K562 (cell line): ENCODE measurements around the gene PRRT2. TPM values are rescaled to one million over a fixed set of nuclear protein-coding genes. Genes with fewer than 3 reads are reported as not detected.

ENCODE experiments used
- HOXB6 ChIP-seq: fragments of 250-450 bp; sonication (Bioruptor Pico); IDR thresholded peaks from 2 replicates; pipeline ENCODE4 v1.5.1; 2022; ENCODE audit warnings: mild to moderate bottlenecking, borderline replicate concordance
- MEIS2 ChIP-seq: fragments of 450-650 bp; IDR thresholded peaks from 2 replicates; pipeline ENCODE4 v1.6.1; 2014; ENCODE audit warnings: mild to moderate bottlenecking; ENCODE audit not compliant: partially characterized antibody
- ZNF217 ChIP-seq: sonication (generic); formaldehyde crosslinking; IDR thresholded peaks from 2 replicates; pipeline ENCODE4 v1.8.0; 2022; ENCODE audit warnings: mild to moderate bottlenecking, missing genetic modification reagents
- polyA plus RNA-seq, 8 experiments: library from polyadenylated mRNA; depleted of rRNA in 4 of 8; stranded (reverse) in 5 of 8; unstranded in 3 of 8; fragments of >200 nt; fragmentation: Nextera tagmentation in 2 of 8; fragmentation: Illumina TruSeq in 1 of 8; extraction: Ambion mirVana in 2 of 8; extraction: Trizol in 1 of 8; gene quantifications; 2 replicates each; pipeline versions ENCODE4 v1.2.1 to v1.2.3, GENCODE V29; 2011 to 2014; ENCODE audit warnings: inconsistent platforms in 1 of 8, missing spikeins in 1 of 8
- total RNA-seq, 7 experiments: library from RNA; depleted of rRNA in 6 of 7; stranded (reverse); fragments of >200 nt in 6 of 7; fragmentation: Illumina TruSeq in 2 of 7; extraction: Trizol in 2 of 7; gene quantifications; 2 replicates each; pipeline versions ENCODE4 v1.2.1 to v1.2.3, GENCODE V29; 2011 to 2021; ENCODE audit warnings: low replicate concordance in 1 of 7
- TF ChIP-seq, protein P1 (sequence below): sonication (generic); formaldehyde crosslinking; IDR thresholded peaks from 2 replicates; pipeline ENCODE4 v1.8.1; 2023; ENCODE audit warnings: mild to moderate bottlenecking, missing genetic modification reagents
- TF ChIP-seq, protein P2 (sequence below), 3 experiments: fragments of 200-800 bp in 1 of 3; fragments of 250-450 bp in 1 of 3; fragments of 450-650 bp in 1 of 3; sonication (Bioruptor Pico) in 1 of 3; sonication (Bioruptor generic) in 1 of 3; formaldehyde crosslinking in 1 of 3; IDR thresholded peaks; 2 replicates each; pipeline versions ENCODE4 v1.6.1 to v1.8.0; 2016 to 2022; ENCODE audit warnings: mild to moderate bottlenecking in 2 of 3, missing genetic modification characterization in 2 of 3, missing compliant biosample characterization in 1 of 3, moderate library complexity in 1 of 3
- TF ChIP-seq, protein P3 (sequence below): fragments of 200-400 bp; formaldehyde crosslinking; IDR thresholded peaks from 2 replicates; pipeline ENCODE4 v1.6.1; 2017; ENCODE audit warnings: mild to moderate bottlenecking, low read depth, low read length, moderate library complexity
- TF ChIP-seq, protein P4 (sequence below): sonication (generic); formaldehyde crosslinking; IDR thresholded peaks from 2 replicates; pipeline ENCODE4 v1.8.0; 2022; ENCODE audit warnings: mild to moderate bottlenecking, missing genetic modification reagents
- TF ChIP-seq, protein P5 (sequence below): fragments of 250-450 bp; sonication (Bioruptor Pico); IDR thresholded peaks from 2 replicates; pipeline ENCODE4 v1.4.0; 2020

PRRT2 gene
- total and polyA plus RNA-seq, 9 of the 15 experiments (the other 6 are each of a cell fraction or from before 2014, with no cell fraction given) = 0.11 to 1.0 (median 0.42) TPM; not detected in 2

DNA sequence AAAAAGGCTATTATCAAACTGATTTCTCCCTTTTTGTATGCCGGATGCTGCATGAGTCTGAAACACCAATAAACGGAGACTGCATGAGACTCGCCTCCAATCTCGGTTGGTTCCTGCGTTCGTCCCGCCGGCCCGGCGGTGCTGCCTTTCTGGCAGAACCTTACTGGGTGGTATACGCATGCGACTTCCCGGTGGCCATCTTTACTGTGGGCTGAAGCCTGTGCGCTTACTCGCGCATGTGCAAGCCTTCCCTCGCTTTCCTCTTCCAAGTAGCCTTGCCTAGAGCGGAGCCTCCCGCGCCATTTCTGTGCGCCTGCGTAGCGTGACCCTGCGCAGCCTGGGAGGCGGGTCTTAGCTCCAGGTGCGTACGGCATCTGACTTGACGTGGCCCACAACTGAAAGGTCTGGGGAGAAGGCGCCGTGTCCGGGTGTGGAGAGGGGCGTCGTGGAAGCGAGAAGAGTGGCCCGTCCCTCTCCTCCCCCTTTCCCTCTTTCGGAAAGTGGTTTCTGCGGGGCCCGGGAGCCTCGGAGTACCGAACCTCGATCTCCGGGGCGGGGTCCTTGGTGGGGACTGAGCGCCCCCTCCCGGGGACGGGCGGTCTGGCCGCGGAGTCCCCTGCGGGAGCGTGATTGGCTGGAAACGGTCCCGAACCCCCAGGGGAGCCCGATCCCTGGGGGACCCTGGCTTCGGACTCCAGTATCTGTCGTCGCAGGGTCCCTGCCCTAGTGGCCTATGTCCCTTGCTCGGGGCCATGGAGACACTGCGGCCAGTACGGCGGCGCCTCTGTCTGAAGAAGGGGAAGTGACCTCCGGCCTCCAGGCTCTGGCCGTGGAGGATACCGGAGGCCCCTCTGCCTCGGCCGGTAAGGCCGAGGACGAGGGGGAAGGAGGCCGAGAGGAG, 4.0 kb downstream of the PRRT2 start, which contains the start of gene PAGR1 (continued):
- TF ChIP-seq, protein P1, sequence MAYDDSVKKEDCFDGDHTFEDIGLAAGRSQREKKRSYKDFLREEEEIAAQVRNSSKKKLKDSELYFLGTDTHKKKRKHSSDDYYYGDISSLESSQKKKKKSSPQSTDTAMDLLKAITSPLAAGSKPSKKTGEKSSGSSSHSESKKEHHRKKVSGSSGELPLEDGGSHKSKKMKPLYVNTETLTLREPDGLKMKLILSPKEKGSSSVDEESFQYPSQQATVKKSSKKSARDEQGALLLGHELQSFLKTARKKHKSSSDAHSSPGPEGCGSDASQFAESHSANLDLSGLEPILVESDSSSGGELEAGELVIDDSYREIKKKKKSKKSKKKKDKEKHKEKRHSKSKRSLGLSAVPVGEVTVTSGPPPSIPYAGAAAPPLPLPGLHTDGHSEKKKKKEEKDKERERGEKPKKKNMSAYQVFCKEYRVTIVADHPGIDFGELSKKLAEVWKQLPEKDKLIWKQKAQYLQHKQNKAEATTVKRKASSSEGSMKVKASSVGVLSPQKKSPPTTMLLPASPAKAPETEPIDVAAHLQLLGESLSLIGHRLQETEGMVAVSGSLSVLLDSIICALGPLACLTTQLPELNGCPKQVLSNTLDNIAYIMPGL (CRISPR knock-in tag) = 0 out of 2 replicates have a peak, but pooled peaks have one; percentile 50
- TF ChIP-seq, protein P2, sequence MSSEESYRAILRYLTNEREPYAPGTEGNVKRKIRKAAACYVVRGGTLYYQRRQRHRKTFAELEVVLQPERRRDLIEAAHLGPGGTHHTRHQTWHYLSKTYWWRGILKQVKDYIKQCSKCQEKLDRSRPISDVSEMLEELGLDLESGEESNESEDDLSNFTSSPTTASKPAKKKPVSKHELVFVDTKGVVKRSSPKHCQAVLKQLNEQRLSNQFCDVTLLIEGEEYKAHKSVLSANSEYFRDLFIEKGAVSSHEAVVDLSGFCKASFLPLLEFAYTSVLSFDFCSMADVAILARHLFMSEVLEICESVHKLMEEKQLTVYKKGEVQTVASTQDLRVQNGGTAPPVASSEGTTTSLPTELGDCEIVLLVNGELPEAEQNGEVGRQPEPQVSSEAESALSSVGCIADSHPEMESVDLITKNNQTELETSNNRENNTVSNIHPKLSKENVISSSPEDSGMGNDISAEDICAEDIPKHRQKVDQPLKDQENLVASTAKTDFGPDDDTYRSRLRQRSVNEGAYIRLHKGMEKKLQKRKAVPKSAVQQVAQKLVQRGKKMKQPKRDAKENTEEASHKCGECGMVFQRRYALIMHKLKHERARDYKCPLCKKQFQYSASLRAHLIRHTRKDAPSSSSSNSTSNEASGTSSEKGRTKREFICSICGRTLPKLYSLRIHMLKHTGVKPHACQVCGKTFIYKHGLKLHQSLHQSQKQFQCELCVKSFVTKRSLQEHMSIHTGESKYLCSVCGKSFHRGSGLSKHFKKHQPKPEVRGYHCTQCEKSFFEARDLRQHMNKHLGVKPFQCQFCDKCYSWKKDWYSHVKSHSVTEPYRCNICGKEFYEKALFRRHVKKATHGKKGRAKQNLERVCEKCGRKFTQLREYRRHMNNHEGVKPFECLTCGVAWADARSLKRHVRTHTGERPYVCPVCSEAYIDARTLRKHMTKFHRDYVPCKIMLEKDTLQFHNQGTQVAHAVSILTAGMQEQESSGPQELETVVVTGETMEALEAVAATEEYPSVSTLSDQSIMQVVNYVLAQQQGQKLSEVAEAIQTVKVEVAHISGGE (CRISPR knock-in tag; IDR thresholded peaks at IDR 0.05) = peak in 1 of 3 experiments; percentile 83; a peak in 2 of 6 replicates
- TF ChIP-seq ZNF217 (CRISPR knock-in tag) (no peak), HOXB6 (CRISPR knock-in tag) (no peak), MEIS2 (peak; percentile 98)
- TF ChIP-seq, protein P3, sequence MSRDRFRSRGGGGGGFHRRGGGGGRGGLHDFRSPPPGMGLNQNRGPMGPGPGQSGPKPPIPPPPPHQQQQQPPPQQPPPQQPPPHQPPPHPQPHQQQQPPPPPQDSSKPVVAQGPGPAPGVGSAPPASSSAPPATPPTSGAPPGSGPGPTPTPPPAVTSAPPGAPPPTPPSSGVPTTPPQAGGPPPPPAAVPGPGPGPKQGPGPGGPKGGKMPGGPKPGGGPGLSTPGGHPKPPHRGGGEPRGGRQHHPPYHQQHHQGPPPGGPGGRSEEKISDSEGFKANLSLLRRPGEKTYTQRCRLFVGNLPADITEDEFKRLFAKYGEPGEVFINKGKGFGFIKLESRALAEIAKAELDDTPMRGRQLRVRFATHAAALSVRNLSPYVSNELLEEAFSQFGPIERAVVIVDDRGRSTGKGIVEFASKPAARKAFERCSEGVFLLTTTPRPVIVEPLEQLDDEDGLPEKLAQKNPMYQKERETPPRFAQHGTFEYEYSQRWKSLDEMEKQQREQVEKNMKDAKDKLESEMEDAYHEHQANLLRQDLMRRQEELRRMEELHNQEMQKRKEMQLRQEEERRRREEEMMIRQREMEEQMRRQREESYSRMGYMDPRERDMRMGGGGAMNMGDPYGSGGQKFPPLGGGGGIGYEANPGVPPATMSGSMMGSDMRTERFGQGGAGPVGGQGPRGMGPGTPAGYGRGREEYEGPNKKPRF = no peak
- TF ChIP-seq, protein P4, sequence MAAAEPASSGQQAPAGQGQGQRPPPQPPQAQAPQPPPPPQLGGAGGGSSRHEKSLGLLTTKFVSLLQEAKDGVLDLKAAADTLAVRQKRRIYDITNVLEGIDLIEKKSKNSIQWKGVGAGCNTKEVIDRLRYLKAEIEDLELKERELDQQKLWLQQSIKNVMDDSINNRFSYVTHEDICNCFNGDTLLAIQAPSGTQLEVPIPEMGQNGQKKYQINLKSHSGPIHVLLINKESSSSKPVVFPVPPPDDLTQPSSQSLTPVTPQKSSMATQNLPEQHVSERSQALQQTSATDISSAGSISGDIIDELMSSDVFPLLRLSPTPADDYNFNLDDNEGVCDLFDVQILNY (CRISPR knock-in tag) = 0 out of 2 replicates have a peak, but pooled peaks have one; percentile 19
- TF ChIP-seq, protein P5, sequence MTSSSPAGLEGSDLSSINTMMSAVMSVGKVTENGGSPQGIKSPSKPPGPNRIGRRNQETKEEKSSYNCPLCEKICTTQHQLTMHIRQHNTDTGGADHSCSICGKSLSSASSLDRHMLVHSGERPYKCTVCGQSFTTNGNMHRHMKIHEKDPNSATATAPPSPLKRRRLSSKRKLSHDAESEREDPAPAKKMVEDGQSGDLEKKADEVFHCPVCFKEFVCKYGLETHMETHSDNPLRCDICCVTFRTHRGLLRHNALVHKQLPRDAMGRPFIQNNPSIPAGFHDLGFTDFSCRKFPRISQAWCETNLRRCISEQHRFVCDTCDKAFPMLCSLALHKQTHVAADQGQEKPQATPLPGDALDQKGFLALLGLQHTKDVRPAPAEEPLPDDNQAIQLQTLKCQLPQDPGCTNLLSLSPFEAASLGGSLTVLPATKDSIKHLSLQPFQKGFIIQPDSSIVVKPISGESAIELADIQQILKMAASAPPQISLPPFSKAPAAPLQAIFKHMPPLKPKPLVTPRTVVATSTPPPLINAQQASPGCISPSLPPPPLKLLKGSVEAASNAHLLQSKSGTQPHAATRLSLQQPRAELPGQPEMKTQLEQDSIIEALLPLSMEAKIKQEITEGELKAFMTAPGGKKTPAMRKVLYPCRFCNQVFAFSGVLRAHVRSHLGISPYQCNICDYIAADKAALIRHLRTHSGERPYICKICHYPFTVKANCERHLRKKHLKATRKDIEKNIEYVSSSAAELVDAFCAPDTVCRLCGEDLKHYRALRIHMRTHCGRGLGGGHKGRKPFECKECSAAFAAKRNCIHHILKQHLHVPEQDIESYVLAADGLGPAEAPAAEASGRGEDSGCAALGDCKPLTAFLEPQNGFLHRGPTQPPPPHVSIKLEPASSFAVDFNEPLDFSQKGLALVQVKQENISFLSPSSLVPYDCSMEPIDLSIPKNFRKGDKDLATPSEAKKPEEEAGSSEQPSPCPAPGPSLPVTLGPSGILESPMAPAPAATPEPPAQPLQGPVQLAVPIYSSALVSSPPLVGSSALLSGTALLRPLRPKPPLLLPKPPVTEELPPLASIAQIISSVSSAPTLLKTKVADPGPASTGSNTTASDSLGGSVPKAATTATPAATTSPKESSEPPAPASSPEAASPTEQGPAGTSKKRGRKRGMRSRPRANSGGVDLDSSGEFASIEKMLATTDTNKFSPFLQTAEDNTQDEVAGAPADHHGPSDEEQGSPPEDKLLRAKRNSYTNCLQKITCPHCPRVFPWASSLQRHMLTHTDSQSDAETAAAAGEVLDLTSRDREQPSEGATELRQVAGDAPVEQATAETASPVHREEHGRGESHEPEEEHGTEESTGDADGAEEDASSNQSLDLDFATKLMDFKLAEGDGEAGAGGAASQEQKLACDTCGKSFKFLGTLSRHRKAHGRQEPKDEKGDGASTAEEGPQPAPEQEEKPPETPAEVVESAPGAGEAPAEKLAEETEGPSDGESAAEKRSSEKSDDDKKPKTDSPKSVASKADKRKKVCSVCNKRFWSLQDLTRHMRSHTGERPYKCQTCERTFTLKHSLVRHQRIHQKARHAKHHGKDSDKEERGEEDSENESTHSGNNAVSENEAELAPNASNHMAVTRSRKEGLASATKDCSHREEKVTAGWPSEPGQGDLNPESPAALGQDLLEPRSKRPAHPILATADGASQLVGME (CRISPR knock-in tag) = 0 out of 2 replicates have a peak, but pooled peaks have one; percentile 64
